NCI-H510A (cell line): Measurements from ENCODE around the gene TMEM132D.

ENCODE experiments used
- DNase-seq: peaks from one replicate; lab custom pipeline; 2025; lab: John Stamatoyannopoulos, UW

Gene TMEM132D

GRCh38 chr12:129723260-129723659 is 180.6 kb downstream of the TMEM132D start:
- no peak for DNase-seq

DNA sequence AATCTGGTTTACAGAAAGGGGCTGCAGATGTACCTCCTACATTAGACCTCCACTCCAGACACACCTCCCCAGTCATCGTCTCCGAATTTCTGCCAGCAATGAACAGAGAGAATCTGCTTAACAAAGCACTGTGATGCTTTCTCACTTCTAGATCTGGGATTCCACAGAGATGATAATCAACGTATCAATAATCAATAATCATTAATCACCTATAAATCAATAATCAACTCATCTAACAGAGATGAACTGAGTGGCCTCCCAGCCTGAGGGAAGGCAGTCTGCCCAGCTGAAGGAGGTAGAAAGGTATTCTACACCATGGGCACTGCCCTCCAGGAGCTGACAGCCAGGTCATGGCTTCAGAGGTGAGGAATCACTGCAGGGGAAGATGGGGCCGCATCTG is 183.2 kb downstream of the TMEM132D start:
- no peak for DNase-seq

GRCh38 chr12:129719416-129719815 is 184.4 kb downstream of the TMEM132D start:
- no peak for DNase-seq

- no peak for DNase-seq
Measured at GRCh38 chr12:129717438-129717837, 186.4 kb downstream of the TMEM132D start.

GRCh38 chr12:129716825-129717224 is 187.0 kb downstream of the TMEM132D start:
- no peak for DNase-seq

DNA sequence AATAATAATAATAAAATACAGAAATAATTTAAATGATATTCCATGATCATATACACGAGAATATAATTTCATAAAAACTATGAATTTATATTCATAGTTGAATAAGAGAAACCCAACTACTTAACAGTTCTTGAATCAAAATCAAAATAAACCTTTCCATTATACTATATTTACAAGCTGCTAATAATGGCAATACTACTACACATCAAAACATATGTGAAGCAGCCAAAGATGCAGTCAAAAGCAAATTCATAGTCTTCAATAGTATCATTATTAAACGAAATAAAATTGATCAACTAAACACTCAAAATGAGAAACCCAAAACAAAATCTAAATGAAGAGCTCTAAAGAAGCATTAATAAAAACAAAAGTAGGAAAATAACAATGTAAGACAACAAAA is 197.1 kb downstream of the TMEM132D start:
- no peak for DNase-seq

- DNase-seq = no peak
Measured at GRCh38 chr12:129704232-129704830, 199.5 kb downstream of the TMEM132D start.

- no peak for DNase-seq
Measured at GRCh38 chr12:129701631-129702101, 202.2 kb downstream of the TMEM132D start.

DNA sequence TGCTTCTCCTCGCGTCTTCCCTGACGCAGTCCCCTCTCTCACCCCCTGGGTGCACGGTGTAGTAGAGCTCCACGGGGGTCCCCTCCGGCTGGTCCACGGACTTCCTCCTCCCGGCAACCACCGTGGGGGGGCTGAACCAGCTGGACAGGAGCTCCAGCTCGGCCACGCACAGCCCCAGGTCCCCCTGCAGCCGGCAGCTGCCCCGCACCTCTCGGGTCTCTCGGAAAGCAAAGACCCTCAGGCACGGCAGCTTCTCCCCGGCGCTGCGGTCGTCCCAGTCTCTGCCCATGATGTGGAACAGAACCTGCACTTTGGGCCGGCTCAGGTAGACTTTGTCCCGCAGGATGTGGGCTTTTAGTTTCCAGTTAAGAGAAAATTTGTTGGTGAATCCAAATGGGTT is 203.8 kb downstream of the TMEM132D start:
- DNase-seq = no peak

- DNase-seq = no peak
Measured at GRCh38 chr12:129696926-129697325, 206.9 kb downstream of the TMEM132D start.

GRCh38 chr12:129696405-129696804 is 207.4 kb downstream of the TMEM132D start:
- no peak for DNase-seq

GRCh38 chr12:129693731-129694130 is 210.1 kb downstream of the TMEM132D start:
- no peak for DNase-seq

- no peak for DNase-seq
Measured at GRCh38 chr12:129687731-129688130, 216.1 kb downstream of the TMEM132D start.

DNA sequence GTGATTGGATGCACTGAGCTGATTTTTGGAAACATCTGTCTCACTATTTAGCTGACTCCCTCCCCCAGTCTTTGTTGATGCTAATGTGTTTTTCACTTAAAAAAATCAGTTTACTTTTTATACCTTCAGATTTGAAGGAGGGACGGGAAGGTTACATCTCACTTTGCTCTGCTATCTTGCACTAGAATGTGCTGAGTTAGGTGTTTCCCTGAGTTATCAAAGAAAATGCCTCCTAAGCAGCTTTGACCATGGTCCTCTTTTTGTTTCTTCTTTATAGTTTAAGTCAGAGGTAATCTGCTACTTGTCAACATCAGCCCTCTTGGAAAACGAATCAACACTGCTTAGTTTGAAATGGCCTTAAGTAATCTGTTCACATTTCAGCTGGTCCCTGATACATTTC is 222.0 kb downstream of the TMEM132D start:
- no peak for DNase-seq

DNA sequence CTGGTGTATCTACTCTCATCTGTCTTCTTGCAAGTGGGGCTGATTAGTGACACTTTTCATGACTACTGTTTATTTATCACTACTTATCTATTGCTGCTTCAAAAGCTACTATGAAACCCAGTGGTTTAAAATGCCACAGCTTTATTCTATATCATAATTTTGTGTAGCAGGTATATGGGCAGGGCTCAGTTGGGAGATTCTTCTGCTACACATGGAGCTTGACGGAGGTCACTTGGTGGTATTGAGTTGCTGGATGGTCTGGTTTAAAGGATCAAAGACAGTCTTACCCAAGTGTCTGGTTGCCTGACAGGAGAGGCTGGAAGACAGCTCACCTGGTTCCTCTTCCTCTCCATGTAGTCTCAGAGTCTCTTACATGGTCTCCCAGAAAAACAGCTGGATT is 222.7 kb downstream of the TMEM132D start:
- DNase-seq = no peak

DNA sequence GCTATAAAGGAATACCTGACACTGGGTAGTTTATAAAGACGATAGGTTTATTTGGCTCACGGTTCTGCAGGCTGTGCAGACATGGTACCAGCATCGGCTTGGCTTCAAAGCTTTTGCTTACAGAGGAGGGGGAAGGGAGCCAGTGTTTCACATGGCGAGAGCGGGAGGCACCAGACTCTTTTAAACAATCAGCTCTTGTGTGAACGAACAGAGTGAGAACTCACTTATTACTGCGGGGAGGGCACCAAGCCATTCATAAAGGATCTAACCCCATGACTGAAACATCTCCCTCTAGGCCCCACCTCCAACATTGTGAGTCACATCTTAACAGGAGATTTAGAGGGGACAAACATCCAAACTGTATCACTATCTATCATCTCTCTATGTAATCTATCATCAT is 227.4 kb downstream of the TMEM132D start:
- no peak for DNase-seq

DNA sequence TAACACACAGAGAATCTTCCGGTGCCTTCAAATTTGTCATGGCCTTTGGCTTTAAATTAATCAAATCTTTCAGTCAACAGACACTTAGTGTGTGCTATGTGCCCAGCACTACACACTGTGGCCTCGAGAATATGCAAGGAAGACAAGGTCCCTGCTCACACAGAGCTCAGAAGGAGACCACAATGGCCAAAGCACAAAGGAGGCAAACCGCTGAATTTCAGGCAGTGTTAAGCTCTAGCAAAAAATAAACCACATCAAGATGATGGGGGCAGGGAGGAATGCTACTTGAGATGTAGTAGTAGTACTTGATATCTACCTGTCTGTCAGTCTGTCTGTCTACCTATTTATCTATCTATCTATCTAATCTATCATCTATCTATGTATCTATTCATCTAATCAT is 227.9 kb downstream of the TMEM132D start:
- no peak for DNase-seq

GRCh38 chr12:129675496-129675895 is 228.3 kb downstream of the TMEM132D start:
- no peak for DNase-seq

- no peak for DNase-seq
Measured at GRCh38 chr12:129673806-129674205, 230.0 kb downstream of the TMEM132D start.

GRCh38 chr12:129672110-129672509 is 231.7 kb downstream of the TMEM132D start:
- no peak for DNase-seq

DNA sequence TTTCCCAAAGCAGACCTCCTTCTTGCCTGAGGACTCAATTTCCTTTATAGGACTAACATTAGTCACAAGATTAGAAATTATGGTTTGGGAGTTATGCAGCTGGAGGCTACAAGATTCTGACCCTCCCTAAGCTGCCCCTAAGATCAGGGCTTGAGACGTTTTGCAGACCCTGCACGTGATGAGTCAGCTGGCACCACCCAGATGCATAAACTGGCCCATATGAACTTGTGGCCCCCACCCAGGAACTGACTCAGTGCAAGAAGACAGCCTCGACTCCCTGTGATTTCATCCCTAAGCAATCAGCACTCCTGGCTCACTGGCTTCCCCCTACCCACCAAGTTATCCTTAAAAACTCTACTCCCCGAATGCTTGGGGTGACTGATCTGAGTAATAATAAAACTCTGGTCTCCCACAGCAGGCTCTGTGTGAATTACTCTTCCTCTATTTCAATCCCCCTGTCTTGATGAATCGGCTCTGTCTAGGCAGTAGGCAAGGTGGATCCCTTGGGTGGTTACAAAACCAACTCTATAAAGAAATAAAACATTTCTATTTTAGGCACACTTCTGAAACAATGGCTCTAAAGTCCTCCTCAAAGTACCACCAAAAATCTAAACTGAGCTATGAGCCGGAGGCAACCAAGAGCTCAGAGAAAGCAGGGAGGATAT is 233.4 kb downstream of the TMEM132D start:
- no peak for DNase-seq

DNA sequence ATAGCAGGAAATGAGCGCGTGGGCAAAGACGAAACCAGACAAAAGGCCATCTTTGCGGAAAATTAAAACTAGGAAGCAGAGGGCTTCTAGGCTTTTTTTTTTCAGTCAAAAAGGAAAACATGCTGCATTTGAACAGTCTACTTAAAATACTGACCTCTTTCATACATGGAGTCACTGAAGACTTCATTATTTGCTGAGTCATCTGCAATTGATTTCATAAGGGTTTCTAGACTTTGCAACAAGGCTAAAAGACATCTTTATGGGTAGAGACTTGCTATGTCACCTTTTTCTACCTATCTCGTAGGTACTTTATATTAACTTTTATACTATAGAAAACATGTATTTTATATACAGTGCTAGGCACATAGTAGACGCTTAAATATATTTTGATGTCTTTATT is 238.4 kb downstream of the TMEM132D start:
- no peak for DNase-seq

DNA sequence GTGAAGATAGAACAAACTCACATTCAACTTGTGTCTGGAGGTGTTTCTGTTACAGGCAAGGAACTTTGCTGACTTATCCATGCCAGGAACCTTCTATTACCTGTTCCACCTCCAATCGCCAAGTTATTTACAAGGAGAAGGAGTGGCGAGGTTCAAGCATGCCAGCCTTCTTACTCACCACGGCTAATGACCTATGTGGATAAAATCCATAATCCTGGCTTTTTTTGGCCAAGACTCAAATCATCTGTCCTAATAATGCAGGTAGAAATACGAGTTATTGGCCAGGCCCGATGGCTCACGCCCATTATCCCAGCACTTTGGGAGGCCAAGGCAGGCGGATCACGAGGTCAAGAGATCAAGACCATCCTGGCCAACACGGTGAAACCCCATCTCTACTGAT is 241.6 kb downstream of the TMEM132D start:
- no peak for DNase-seq

- DNase-seq = no peak
Measured at GRCh38 chr12:129660946-129661345, 242.9 kb downstream of the TMEM132D start.
